GM18511 (cell line): ENCODE data around the gene HOXB9.
A peak's percentile ranks its signal among the peaks of the same experiment; 100 is the strongest.

ENCODE experiments used
- ATAC-seq: cut with Tn5 transposase; IDR thresholded peaks from one replicate; pipeline ENCODE4 v1.9.1; 2021; ENCODE audit warnings: mild to moderate bottlenecking, moderate library complexity; ENCODE audit not compliant: unreplicated experiment

Gene HOXB9

DNA sequence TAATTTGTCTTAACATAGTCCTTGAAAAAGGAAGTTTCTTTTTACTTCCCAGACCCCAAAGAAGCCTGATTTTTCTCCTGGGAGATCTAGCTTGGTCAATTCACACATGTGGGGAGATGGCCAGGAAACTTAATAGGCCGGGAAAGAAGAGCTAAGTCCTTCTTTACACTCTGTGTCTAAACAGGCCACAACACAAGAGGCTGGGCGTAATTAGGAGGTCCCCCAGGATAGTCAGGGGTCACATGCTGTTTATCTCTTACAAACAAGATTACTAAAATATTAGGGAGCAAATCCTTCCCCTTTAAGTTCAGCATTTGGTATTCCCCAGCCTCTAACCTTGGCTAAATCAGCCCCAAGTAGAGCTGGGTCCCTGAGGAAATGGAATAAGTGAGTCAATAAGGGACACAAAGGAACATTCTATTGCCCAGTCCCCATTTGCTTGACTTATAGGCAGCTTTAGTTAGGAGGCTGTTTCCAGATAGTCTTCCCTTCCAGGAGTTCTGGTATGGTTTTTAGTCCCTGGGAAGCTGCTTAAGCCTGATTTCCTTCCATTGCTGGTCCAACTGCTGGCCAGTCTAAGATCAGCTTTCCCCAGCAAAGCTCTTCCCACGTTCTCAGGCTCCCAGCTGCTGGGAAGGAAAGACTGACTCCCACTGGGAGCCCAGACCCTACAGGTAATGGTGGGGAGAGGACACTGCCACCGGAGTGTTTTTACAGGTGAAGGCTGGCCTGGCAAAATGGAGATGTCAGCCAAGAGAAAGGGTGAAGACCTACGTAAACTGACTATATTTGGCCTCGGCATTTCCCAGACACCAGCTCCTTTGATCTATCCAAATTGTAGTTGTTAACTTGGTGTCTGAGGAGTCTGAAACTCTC lies 14.1 kb upstream of the HOXB9 start:
- no peak for ATAC-seq

DNA sequence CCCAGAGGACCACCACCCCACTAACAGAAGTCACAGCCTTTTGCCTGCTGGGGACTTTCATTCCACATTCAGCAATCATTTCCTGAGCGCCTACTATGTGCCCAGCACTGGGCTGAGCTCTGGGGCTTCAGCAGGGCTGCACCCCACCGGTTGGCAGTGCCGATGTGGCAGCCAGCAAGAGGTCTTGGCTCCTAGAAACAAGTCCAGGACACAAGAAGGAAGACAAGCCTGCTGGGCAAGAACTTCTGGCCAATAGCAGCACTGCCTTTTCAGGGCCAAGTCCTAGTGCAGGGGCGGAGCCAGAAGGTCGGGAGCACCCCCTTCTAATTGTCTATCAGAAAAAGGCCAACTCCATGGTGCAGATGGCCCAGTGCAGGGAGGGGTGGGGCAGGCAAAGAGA lies 13.0 kb upstream of the HOXB9 start:
- no peak for ATAC-seq

DNA sequence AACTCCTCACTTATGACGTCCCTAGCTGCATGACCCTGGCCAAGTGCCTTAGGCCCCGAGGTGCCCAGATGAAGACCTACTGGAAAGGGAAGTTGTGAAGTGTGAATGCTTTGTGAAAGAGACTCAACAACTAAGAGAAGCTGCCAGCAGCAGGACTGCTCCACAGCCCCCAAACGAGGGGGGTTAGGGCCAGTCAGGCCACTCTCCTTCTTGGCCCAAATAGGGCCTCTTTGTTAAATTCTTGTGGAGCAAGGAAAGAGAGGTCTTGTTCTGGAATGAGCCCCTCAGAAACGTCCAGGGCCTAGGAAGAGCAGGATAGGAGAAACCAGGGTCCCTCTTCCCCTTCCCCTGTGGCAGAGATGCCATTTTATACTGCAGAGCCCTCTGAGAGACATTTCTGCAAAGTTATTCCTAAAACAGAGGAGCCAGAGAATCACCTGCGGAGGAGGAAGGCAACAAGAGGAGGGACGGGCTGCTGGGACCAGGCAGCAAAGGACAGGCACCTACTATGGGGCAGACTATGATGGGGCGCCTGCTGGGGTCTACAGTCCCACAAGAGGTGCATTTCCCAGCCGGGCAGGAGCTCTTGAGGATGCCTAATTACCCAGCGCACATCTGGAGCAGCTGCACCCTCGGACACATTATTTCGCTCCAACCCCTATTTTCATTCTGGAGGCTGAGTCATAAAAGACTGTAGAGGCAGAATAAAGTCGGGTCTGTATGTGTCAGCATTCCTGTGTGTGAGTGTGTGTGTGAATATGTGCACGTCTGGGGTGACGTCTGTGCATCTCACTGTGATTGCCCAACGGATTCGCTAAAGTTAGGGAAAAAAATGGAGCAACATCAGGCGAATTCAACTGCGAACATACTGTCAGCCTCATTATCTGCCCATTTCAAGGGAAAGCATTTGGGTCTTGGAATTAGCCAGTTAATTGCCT lies 11.4 kb upstream of the HOXB9 start:
- no peak for ATAC-seq

DNA sequence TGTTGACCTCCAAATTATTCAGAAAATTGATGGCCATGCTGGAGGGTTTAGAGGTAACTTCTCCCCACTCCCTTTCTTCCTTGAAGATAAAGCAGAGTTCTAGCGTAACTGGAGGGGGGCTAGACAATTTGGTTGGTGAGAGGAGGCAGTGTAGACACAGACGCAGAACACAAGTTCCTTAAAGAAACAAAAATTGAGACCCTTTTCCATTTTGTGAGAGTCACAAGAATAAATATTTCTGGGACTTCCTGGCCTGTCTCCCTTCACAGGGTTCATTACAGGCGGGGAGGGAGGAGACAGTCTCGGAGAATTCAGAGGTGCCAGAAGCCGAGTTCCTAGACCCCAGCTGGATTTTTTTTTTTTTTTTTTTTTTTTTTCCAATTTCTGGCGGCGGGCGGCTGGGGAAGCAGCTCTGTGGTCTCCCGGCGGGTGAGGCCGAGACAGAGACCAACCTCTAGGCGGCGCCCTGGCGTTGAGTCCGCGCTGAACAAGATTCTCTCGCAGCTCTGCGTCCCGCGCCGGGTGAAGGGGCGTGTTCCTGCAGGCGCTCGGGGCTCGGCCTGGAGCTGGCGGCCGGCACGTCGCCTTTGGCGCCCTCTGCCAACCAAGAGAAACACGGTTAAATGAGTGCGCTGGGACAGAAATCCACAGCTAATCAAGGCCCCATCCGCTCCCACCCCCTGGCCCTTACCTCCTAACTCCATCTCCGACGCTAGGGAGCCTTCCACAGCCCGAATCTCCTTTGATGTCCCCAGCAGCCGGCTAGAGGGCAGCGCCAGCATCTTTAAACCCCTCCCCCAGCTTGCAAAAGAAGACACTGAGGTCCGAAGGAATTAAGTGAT lies 10.2 kb upstream of the HOXB9 start:
- peak; percentile 65 for ATAC-seq

DNA sequence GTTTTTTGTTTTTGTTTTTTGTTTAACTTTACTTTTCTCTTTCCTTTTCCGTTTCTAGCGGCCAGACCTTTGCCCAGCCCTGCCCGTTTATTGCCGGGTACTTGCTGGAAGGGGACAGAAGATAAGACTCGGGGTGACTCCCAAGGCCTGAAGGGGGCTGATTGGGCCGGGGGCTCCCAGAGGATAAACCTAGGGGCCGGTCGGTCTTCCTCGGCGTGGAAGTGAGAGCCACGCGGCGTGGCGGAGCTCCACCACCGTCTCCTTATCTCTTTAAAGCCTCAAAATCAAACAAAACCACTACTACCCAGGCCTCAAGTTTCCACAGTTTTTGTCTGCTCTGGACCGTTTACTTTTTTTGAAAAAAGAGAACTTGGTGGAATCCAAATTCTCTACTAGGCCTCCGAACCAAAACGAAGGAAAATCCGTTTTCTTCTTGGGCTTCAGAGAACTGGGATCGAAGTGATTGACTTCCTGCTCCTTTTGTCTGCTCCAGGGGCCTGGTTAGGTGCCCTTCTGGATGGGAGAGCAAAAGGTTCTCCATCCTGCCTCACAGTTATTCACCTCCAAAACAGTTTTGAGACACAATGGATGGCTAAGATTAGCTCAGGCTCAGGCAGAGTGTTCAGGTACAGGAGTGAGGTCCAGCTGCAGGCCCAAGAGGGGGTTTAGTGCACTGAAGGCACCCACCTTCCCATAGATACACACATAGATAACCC lies 8.5 kb upstream of the HOXB9 start:
- ATAC-seq, result no peak

DNA sequence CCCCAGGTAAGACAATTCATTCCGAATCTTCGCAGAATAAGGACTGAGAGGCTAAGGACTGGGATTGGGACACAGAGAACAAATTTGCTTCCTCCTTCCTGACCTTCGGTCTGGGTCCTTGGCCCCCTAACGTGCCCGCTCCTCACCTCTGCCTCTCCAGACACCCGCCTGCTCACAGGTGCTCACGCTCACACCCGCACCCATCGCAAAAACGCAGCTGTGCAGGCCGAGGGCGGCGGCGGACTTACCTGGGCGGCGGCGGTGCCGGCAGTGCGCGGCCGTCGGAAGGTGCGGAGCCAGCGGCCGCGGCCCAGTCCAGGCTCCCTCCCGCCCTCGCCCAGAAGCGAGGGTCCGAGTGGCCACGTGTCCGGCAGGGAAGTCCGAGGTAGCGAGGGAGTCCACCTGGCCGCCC lies 7.1 kb upstream of the HOXB9 start:
- ATAC-seq, result no peak

DNA sequence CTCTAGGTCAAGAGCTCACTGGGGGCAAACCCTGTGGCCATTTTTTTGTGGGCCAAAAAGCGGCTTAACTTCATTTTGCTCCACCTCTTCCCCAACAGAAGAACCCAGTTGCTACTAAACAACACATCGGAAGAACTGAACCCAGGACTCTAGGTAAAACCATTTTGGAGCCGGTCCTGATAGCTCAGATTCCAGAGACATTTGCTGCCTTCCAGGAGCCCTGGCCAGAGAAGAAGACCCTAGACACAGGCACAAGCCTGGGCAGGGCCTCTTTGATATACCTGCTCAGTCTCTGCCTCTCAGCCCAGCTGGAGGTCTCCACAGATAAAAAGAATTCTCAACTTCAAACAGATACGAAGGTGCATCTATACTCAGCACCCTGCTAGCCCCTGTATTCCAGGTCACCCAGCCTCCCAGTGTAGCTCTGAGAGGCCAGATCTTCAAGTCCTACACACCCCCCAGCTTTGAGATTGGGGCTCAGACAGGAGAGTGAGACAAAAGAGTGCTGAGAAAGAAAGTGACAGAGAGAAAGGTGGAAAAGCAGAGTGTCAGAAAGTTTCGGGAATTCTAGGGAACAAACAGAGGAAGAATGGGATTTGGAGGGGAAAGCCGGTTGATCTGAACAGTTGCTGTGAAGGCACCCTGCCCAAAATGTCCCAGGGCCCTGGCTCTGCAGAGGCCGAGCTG lies 6.6 kb upstream of the HOXB9 start:
- no peak for ATAC-seq

DNA sequence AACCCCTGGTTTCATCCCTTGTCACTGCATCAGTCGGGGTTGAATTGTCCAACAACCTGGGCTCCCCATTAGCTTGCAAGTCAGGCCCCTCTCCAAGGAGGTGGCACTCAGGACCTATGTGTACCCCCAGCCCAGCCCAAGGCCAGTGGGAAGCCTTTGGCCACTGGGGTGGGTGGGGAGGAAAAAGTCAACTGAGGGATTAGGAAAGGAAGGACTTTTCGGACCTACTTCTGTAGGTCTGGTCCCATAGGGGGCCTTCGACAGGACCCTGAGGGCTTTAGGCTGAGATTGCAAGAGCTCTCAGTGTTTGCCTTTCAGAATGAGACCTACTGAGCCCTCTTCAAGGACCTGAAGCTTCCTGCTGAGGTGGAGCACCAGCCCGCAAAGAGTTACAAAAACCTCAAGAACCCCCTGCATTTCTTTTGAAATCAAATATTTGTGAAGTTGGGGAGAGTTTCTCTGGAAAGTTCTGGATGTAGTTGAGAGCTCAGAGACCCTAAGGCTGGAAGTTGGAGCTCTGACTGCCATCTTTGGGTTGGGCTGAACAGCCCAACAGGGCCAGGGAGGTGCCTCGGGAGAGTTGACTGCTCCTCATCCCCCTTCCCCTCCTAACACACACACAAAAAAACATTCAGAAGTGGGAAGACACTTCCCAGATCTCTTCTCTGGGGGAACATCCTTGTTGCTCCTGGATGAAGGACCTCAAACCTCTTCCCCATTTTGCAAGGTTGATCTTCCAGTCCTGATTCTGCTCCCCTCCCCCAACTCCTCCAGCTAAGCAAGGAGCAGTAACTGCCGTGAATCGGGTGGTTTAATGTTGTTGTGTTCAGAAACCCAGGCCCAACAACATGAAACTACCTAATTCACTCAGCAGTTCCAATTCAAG lies 5.8 kb upstream of the HOXB9 start:
- peak; percentile 56 for ATAC-seq

DNA sequence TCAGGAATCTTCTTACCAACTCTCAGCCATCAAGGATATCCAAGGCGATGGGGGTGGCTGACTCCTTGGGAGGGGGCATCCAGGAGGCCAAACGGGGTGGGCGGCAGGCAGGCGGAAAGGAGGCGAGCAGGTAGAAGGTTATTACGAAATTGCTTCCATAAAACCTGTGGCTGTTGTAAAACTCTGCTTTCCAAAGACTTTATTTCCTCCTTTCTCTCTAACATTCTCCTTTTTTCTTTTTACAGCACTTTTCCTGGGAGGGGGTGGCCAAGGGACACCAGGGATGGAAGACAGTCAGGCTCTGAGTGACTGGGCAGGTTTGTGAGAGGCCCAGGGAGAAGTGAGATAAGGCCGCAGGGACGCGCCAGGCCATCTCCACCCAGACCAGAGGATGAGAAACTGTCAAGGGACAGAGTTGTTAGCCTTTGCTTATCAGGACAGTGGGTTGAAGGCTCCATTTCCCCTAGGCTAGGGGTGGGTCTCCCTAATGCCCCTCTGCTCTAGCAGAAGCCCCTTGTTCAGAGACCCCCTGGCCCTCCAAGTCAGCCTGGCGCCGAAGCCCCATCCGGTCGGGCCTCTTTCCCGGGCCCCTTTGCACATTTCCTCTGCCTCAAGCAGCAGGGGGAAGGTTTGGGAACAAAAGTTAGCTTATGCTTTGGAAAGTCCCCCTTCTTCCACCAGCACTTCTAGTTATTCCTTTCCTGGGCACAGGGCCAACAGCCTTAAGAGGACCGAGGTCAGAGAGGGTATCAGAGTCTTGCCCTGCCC lies 5.0 kb upstream of the HOXB9 start:
- no peak for ATAC-seq

DNA sequence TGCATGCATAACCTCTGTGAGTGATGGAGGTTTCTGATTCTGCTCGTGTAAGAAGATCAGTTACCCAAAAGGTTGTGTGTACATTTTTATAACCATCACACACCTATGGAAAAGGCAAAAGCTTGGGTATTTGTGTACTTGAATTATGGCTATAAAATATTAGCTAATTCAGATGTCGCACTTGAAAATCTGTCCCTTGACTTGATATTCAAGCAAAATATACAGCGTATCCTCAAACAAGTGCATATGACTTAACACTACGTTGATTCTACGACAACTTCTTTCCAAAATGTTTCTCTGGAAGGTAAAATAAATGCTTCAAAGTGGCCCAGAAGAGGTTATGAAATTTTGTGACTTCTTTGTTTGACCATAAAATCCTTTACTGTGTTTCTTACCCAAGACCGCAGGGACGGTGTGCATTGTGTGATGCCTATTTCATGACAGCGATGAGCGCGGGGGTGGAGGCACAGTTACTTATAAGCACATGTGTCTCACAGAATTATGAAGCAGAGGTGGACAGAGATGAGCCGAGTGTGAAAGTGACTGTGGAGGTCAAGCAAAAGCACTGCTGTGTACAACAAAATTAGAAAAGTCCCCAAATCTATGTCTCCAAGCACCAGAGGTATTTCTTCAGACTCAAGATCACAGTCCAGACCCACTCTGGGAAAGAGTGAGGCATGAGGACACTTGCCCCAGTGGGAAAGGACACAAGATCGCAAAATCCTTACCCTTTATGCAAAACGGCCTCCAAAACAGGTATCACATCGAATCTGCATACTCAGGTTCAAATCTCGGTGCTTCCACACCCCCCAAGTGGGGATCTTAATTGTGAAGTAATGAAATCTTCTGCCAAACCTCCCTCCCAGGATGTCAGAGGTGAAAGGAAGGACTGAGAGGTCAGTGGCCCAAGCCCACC lies 4.1 kb upstream of the HOXB9 start:
- ATAC-seq, result no peak

DNA sequence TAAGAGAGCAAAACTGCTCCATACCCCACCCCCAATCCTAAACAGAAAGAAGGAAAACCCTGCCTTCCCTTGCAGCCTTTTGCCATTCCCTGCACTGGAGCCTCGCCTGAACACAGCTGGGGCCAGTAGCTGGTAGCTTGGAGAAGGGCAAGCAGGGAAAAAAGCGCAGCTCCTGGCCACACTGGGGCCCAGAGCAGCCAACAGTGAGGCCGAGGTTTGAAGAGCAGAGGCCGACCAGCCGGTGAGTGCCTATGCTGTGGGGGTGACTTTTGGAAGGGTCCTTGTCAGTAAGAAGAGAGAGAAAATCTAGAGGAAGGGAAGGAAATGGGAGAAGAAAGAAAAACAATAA lies 3.2 kb upstream of the HOXB9 start:
- ATAC-seq, result no peak

DNA sequence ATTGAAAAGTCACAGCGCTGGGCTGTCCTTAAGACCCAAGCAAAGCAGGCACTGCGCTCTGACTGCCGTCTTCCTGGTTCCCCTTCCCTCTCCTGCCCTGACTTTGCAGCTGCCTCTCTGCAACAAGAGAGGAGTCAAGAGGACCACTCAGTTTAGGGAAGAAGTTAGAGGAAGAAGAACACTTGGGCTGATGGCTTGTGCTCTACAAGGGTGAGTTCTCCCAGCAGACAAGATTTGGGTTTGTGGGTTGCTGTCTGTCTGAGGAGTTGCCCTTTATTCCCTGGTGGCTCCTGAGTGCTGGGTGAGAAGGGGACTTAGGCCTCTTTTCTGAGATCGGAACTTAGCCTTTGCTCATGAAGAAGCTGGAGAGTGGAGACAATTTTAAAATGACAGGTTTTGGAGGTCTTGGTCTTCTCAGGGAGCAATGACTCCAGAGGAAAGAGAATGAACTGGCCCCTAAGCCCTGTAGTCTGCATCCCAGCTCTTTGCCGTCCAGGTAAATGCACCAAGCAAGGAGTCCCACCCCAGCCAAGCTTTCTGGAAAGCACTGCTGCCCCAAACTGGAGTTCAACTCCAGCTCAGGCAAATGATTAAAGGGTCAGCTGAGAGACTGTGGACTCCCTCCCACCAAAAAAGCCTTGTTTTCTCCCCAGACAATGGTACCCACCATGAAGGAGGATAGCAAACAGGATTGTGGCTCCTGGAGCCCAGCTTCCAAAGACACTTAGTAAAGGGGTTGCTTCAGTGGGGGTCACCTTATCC lies 2.7 kb upstream of the HOXB9 start:
- no peak for ATAC-seq

DNA sequence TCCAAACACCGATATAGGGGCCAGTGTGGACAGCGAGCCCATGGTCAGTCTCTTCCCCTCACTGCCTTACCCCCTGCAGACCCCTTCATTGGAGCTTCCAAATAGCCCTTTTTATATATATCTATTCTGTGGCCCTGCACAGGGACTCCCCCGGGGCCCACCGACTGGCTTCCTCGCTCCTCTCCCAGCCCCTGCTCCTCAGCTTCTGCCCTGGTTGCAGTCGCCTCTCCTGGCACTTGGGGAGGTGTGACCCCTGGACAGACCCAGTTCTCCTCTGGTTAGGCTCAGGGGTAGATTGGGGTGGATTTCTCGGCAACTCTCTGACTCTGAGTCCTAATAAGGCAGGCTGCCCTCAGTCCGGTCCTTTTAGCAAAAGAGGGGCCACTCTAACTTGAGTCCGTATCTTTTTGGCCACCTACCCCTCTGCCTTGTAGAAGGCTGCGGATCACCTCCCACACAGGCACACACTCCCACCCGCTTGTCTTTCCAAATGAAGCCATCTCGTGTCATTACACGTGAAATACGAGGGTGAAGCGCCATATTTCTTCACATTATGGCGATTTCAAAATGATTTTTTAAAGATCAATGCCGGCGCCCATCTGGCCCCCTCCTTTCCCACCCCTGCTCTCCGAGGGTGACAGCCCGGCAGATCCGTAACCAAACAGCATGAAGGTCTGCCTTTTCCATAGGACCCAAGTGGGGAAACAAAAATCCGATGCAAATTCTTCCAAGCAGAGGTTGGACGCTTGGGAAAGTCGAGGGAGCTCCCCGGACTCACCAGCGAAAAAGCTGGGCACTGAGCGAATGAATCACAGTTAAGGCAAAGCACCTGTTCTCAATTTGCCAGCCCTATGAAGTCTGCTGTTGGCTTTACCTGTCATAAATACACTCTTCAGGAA lies 1.7 kb upstream of the HOXB9 start:
- no peak for ATAC-seq

DNA sequence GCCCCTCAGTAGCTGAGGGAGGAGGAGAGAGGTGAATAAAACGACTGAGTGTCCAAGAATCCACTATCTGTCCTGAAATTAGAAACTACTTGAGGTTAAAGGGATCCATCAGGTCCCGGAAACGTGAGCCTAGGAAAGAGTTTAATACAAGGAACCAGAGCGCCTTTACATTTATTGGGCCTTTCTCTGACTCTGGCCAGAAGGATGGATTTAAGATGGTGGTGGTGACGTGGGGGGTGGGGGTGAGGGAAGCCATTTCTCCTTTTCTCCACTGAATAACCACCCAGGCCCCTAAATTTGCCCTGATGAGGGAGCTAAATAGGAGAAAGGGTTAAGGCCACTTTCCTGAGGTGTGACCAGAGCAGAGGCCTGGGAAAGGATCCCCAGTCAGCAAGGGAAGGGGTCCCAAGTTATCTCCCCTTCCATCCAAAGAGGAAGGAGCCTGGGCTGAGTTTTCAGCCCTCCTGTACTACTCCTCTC lies 1.0 kb upstream of the HOXB9 start:
- no peak for ATAC-seq
